Stimulated activated CD8-positive, alpha-beta memory T cell treated with anti-CD3 and anti-CD28 coated beads, Interleukin-4, amount 100 ng/mL, for 4 hours (primary cell): Measurements from ENCODE around the gene ASCL4.
"Not testable (repeated sequence)": the region's sequence is repeated elsewhere in the genome, so short reads cannot be mapped to it uniquely, and the experiment has no call there.

ENCODE experiments used
- DNase-seq, 2 donors: peaks; one replicate each; pipeline ENCODE4 v3.0.0-alpha.2; 2020; ENCODE audit warnings: low read depth in 2 of 2, low spot score in 1 of 2

The ASCL4 gene

GRCh38 chr12:107774349-107775029 lies at the start of gene ASCL4:
Gene ASCL4, plus strand, starts transcription at chr12:107774704. Its CDS starts 515 bp downstream, at chr12:107775219.
- DNase-seq, result no peak

GRCh38 chr12:107727327-107727726 lies 47.2 kb upstream of the ASCL4 start:
- not testable (repeated sequence) for DNase-seq

- not testable (repeated sequence) for DNase-seq
These were observed 46.8 kb upstream of the ASCL4 start for GRCh38 chr12:107727742-107728141.

GRCh38 chr12:107730618-107731341 lies 43.7 kb upstream of the ASCL4 start:
- no peak for DNase-seq

GRCh38 chr12:107731366-107731765 lies 43.1 kb upstream of the ASCL4 start:
- no peak for DNase-seq

- DNase-seq, result no peak
These were observed 42.1 kb upstream of the ASCL4 start for GRCh38 chr12:107732365-107732764.

GRCh38 chr12:107734139-107734538 lies 40.4 kb upstream of the ASCL4 start:
- no peak for DNase-seq

- no peak for DNase-seq
These were observed 38.7 kb upstream of the ASCL4 start for GRCh38 chr12:107735763-107736162.

GRCh38 chr12:107736914-107737313 lies 37.6 kb upstream of the ASCL4 start:
- DNase-seq, result no peak

- DNase-seq, result no peak
These were observed 26.0 kb upstream of the ASCL4 start for GRCh38 chr12:107748472-107748871.

- no peak for DNase-seq
These were observed 25.4 kb upstream of the ASCL4 start for GRCh38 chr12:107749083-107749482.

- DNase-seq, result no peak
These were observed 15.1 kb upstream of the ASCL4 start for GRCh38 chr12:107759410-107759809.

- DNase-seq, result no peak
These were observed 14.2 kb upstream of the ASCL4 start for GRCh38 chr12:107760207-107760808.

GRCh38 chr12:107760809-107761501 lies 13.5 kb upstream of the ASCL4 start, which contains the start of gene PRDM4:
Gene PRDM4, minus strand, starts transcription at chr12:107761137. Its CDS starts 622 bp downstream, at chr12:107760515.
- DNase-seq, result peak; percentile 54 to 77

- no peak for DNase-seq
These were observed 13.0 kb upstream of the ASCL4 start for GRCh38 chr12:107761502-107761904.

GRCh38 chr12:107762874-107763273 lies 11.6 kb upstream of the ASCL4 start:
- no peak for DNase-seq

- no peak for DNase-seq
These were observed 9.9 kb upstream of the ASCL4 start for GRCh38 chr12:107764626-107765025.

- no peak for DNase-seq
These were observed 9.2 kb upstream of the ASCL4 start for GRCh38 chr12:107765316-107765715.

- DNase-seq, result no peak
These were observed 7.0 kb upstream of the ASCL4 start for GRCh38 chr12:107767466-107767865.

- no peak for DNase-seq
These were observed 703 bp downstream of the ASCL4 start for GRCh38 chr12:107775093-107775721.

- DNase-seq, result no peak
These were observed 1.7 kb downstream of the ASCL4 start for GRCh38 chr12:107776171-107776570.
